ENCODE measurements around the gene FNDC3B.

FNDC3B gene

DNA sequence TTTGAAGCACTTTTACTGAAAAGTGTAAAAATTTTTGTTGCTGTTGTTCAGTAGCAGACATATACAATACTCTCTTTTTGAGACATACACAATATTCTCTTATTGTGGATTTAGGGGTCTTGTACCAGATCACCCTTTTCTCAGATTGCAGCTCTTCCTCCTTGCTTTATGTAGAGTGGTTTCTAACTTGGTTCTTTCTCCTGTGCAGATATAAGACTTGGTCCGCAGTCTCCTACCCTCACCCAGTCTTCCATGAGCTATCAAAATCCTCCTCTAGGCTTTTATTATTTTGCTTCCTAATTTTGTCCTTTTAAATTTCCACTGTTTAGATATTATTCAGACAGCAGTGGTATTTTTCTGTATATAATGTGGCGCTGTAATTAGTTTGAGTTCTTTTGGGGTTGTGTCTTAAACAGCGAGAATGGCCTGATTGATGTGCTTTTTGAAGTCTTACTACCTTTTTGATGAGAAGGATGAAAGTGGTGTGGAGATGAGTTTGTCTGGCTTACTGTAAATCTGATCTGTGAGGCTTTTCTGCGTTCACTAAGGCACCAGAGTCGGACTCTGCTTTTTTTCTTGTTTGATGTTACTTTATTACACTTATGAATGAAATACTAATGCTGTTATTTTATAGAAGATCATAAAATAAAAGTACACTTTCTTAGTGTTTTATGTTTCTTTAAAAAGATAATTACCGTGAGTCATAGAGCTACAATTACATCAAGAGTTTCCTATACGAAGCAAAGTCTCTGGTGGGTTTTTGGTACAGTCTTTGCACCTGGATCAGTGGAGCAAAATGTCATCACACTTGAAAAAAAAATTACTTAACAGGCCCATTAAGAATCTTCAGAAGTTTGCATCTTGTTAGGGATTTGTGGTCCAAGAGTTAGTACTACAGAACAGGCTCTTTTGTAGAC is 27.8 kb downstream of the FNDC3B start:
- Histone ChIP-seq H3K4me3 (ENCODE audit: low read depth, low read length) (no peak overlapping the region), H3K36me3 (ENCODE audit: insufficient read depth, low read length) (peaks cover 27% of the 10 kb centered on the region), H3K79me2 (ENCODE audit: control insufficient read depth, insufficient read depth, low read length, unreplicated experiment) (peaks cover 98% of the 10 kb centered on the region), H3K27me3 (ENCODE audit: insufficient read depth, low read length) (no peaks in the 10 kb centered on the region), H2AFZ (ENCODE audit: low read length, unreplicated experiment) (no peak overlapping the region), H3K4me1 (ENCODE audit: control insufficient read depth, insufficient read depth, low read length, unreplicated experiment) (peaks cover 85% of the 10 kb centered on the region), H3K27ac (ENCODE audit: low read depth, low read length) (peak overlapping the region; percentile 75)

DNA sequence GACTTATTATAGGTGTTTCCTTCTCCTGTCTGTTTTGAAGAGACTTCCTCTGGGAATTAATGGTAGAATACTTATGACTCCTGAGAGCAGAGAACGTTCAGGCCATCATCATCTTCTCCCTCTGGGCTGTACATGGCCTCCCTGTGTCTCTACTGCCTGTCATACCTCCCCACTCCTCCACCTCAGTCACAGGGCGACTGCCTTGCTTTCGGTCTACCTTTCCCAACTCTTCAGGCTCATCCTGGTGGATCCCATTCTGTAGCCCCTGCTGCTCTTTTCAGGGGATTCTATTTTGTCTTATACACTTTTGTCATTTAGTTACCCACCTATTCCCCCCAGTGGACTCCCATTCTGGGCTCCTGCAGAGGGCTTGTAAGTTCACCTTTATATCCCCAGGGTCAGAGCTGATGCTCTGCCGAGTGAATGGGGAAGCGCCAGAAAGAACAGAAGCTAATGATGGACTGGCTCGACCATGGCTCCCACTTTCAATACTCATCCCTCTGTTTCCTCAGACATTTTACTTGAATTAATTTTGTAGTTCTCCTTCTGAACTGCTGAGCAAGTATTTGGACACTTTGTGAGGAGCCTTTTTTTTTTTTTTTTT is 28.6 kb downstream of the FNDC3B start:
- H3K27ac ChIP-seq (ENCODE audit: low read depth, low read length), result no peak overlapping the region
- peaks cover 80% of the 10 kb centered on the region for H3K4me1 ChIP-seq (ENCODE audit: control insufficient read depth, insufficient read depth, low read length, unreplicated experiment)
- H3K79me2 ChIP-seq (ENCODE audit: control insufficient read depth, insufficient read depth, low read length, unreplicated experiment), result peaks cover 98% of the 10 kb centered on the region
- no peaks in the 10 kb centered on the region for H3K27me3 ChIP-seq (ENCODE audit: insufficient read depth, low read length)
- H3K4me3 ChIP-seq (ENCODE audit: low read depth, low read length), result no peak overlapping the region
- H2AFZ ChIP-seq (ENCODE audit: low read length, unreplicated experiment), result no peak overlapping the region
- peaks cover 30% of the 10 kb centered on the region for H3K36me3 ChIP-seq (ENCODE audit: insufficient read depth, low read length)

DNA sequence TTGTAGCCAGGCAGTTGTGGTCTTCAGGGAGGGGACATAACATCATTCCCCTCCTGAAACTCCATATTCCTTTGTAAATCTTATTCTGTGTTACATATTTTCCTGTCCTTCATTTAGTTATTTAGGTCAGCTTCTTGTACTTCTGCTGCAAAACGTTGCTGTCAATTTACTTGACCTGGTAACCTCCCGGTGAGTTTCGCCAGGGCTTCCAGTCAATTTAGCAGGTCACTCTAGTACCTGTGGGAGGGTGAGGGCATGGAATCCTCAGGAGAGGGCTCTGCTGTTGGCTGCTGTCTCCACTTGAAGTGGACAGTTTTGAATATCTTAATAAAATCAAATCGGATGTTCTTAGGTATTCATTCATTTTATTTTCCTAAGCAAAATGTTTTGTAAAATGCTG is 29.6 kb downstream of the FNDC3B start:
- Histone ChIP-seq H3K4me3 (ENCODE audit: low read depth, low read length) (no peak overlapping the region), H3K27ac (ENCODE audit: low read depth, low read length) (no peak overlapping the region), H3K79me2 (ENCODE audit: control insufficient read depth, insufficient read depth, low read length, unreplicated experiment) (peaks cover 98% of the 10 kb centered on the region), H3K27me3 (ENCODE audit: insufficient read depth, low read length) (no peaks in the 10 kb centered on the region), H2AFZ (ENCODE audit: low read length, unreplicated experiment) (no peak overlapping the region), H3K4me1 (ENCODE audit: control insufficient read depth, insufficient read depth, low read length, unreplicated experiment) (peaks cover 80% of the 10 kb centered on the region), H3K36me3 (ENCODE audit: insufficient read depth, low read length) (peaks cover 21% of the 10 kb centered on the region)

DNA sequence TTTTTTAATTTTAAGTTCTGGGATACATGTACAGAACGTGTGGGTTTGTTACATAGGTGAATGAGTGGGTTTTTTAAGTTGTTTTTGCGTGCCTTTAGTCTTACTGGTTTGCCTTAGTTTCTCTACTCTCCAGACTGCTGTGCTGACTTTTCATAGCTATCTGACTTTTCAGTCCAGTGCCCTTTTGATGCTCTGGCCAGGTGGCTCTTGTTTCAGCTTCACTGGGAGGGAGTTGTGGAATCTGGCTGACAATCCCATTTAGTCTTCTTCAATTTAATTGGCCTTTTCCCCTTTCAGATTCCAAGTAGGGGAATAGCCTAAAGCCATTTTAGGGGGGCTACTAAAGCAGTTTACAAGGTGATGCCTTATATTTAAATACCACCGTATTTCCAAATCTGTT is 30.1 kb downstream of the FNDC3B start:
- Histone ChIP-seq H3K27me3 (ENCODE audit: insufficient read depth, low read length) (no peaks in the 10 kb centered on the region), H3K27ac (ENCODE audit: low read depth, low read length) (peak overlapping the region; percentile 15; the same call in 1 of the 2 replicates), H3K4me1 (ENCODE audit: control insufficient read depth, insufficient read depth, low read length, unreplicated experiment) (peaks cover 81% of the 10 kb centered on the region), H2AFZ (ENCODE audit: low read length, unreplicated experiment) (no peak overlapping the region), H3K36me3 (ENCODE audit: insufficient read depth, low read length) (peaks cover 21% of the 10 kb centered on the region; the same call in 1 of the 2 replicates), H3K4me3 (ENCODE audit: low read depth, low read length) (no peak overlapping the region), H3K79me2 (ENCODE audit: control insufficient read depth, insufficient read depth, low read length, unreplicated experiment) (peaks cover 98% of the 10 kb centered on the region)

DNA sequence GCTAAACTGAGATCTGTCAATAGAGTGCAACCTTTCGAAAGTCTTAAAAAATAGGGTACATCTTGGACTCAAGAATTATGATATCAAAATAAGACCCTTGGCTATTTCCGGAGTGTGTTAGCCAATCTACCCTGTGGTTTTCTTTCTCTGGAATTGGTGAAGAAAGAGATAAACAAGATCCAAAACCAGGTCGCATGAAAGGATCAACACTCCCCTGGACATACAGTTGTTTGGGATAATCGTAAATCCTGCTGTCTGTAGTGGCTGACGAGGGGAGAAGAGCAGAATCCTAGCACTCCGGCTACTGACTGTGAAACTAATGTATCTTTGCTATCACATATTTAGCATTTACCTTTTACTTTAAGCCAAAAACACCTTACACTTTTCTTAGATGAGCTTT is 30.9 kb downstream of the FNDC3B start:
- H2AFZ ChIP-seq (ENCODE audit: low read length, unreplicated experiment), result no peak overlapping the region
- peaks cover 23% of the 10 kb centered on the region; the same call in 1 of the 2 replicates for H3K36me3 ChIP-seq (ENCODE audit: insufficient read depth, low read length)
- peak overlapping the region; percentile 15 for H3K27ac ChIP-seq (ENCODE audit: low read depth, low read length)
- H3K27me3 ChIP-seq (ENCODE audit: insufficient read depth, low read length), result no peaks in the 10 kb centered on the region
- H3K4me3 ChIP-seq (ENCODE audit: low read depth, low read length), result no peak overlapping the region
- peaks cover 82% of the 10 kb centered on the region for H3K4me1 ChIP-seq (ENCODE audit: control insufficient read depth, insufficient read depth, low read length, unreplicated experiment)
- peaks cover 99% of the 10 kb centered on the region for H3K79me2 ChIP-seq (ENCODE audit: control insufficient read depth, insufficient read depth, low read length, unreplicated experiment)

DNA sequence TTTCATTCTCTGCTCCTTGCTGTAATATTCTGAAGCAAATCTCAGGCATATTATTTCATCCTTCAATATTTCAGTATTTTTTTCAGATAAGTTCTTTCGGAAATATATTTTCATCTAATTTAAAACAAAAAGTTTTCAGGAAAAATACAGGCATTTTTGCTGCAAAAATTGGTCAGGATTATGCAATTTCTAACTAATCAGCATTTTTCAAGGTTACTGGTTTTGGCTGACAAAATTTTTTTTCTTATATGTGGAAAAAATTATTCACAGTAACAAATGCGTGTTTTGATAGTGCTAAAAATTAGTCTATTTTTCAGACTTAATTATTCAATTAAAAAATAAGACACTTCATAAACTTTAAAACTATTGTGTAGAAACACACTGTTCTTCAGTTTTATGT is 31.4 kb downstream of the FNDC3B start:
- no peaks in the 10 kb centered on the region for H3K27me3 ChIP-seq (ENCODE audit: insufficient read depth, low read length)
- peaks cover 82% of the 10 kb centered on the region for H3K4me1 ChIP-seq (ENCODE audit: control insufficient read depth, insufficient read depth, low read length, unreplicated experiment)

DNA sequence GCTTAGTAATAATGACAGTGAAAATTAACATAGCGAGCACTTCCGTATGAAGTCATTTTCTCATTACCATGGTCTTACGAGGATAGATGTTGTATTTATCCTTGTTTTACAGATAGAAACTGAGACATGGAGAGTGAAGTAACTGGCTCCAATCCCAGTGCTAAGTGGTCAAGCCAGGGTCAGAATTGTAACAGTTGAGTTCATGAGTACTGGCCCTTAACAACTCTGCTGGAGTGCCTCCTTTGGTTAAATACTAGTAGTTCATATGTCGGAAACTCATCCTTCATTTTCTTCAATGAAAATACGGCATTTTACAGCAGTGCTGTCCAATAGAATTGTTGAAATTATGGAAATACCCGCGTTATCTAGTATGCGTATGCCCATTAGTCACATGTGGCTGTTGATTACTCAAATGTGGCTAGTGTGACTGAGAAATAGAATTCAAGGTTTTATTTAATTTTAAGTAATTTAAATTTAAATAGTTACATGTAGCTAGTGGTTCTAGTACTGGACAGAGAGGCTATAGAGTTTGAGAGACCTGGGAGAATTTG is 32.5 kb downstream of the FNDC3B start:
- H3K79me2 ChIP-seq (ENCODE audit: control insufficient read depth, insufficient read depth, low read length, unreplicated experiment), result peaks cover 99% of the 10 kb centered on the region
- 0 out of 2 replicates have a peak, but pooled peaks cover 17% of the 10 kb centered on the region for H3K36me3 ChIP-seq (ENCODE audit: insufficient read depth, low read length)
- H3K4me1 ChIP-seq (ENCODE audit: control insufficient read depth, insufficient read depth, low read length, unreplicated experiment), result peaks cover 75% of the 10 kb centered on the region
- no peak overlapping the region for H3K4me3 ChIP-seq (ENCODE audit: low read depth, low read length)
- no peaks in the 10 kb centered on the region for H3K27me3 ChIP-seq (ENCODE audit: insufficient read depth, low read length)
- no peak overlapping the region for H2AFZ ChIP-seq (ENCODE audit: low read length, unreplicated experiment)
- H3K27ac ChIP-seq (ENCODE audit: low read depth, low read length), result no peak overlapping the region

More for the DNA sequence above, 31.4 kb downstream of the FNDC3B start:
- Histone ChIP-seq H3K36me3 (ENCODE audit: insufficient read depth, low read length) (peaks cover 23% of the 10 kb centered on the region; the same call in 1 of the 2 replicates), H3K27ac (ENCODE audit: low read depth, low read length) (peak overlapping the region; percentile 15), H3K4me3 (ENCODE audit: low read depth, low read length) (no peak overlapping the region), H2AFZ (ENCODE audit: low read length, unreplicated experiment) (no peak overlapping the region), H3K79me2 (ENCODE audit: control insufficient read depth, insufficient read depth, low read length, unreplicated experiment) (peaks cover 99% of the 10 kb centered on the region)

DNA sequence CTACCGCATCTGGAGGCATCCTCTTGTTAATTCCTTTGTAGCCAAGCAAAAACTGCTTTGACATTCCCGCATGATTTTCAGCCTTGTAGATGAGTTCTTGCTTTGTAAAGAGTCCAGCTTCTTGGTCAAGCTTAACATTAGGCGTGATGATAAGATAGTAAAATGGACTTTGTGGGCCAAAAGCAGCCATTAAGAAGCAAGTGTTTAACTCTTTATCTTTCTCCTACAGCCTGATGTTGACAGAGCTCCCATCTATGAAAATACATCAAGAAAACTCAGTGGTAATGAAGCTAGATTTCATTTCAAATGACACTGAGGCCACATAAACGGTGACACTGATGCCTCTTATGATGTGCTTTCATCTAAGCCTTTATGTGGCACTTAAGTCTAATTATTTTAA is 33.2 kb downstream of the FNDC3B start:
- Histone ChIP-seq H3K4me3 (ENCODE audit: low read depth, low read length) (no peak overlapping the region), H3K4me1 (ENCODE audit: control insufficient read depth, insufficient read depth, low read length, unreplicated experiment) (peaks cover 69% of the 10 kb centered on the region), H3K36me3 (ENCODE audit: insufficient read depth, low read length) (0 out of 2 replicates have a peak, but pooled peaks cover 22% of the 10 kb centered on the region), H2AFZ (ENCODE audit: low read length, unreplicated experiment) (no peak overlapping the region), H3K27me3 (ENCODE audit: insufficient read depth, low read length) (no peaks in the 10 kb centered on the region), H3K27ac (ENCODE audit: low read depth, low read length) (no peak overlapping the region), H3K79me2 (ENCODE audit: control insufficient read depth, insufficient read depth, low read length, unreplicated experiment) (peaks cover 99% of the 10 kb centered on the region)

DNA sequence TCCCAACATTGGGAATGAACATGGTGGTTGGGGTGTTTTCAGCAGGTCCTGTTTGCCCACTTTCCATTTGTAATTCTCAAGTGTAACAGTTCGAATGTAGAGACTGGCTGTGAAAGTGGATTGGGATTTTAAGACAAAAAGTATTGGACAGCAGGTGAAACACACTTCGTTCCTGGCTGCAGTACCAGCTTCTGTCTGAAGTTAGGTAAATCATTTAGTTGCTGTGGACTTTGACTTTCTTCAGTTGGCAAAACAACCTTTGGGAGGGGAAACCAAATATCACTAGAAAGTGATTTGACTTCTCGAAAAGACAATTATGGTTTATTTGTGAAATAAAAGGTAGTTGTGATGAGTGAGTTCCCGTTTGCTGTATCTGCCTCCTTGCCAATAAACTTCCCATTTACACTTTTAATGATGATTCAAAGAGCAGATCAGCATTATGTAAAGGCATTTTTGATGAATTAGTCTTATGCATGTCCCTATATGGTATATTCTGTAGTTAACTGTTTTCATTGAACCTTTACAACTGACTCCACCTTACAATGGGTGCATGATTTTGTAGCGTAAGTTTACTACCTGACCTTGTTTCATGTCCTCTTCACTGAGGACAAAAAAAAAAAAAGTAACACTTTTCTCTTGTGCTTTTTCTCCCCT is 34.0 kb downstream of the FNDC3B start:
- Histone ChIP-seq H3K27me3 (ENCODE audit: insufficient read depth, low read length) (no peaks in the 10 kb centered on the region), H3K79me2 (ENCODE audit: control insufficient read depth, insufficient read depth, low read length, unreplicated experiment) (peaks cover 98% of the 10 kb centered on the region), H2AFZ (ENCODE audit: low read length, unreplicated experiment) (no peak overlapping the region), H3K27ac (ENCODE audit: low read depth, low read length) (0 out of 2 replicates have a peak overlapping the region, but pooled peaks have one; percentile 5), H3K4me1 (ENCODE audit: control insufficient read depth, insufficient read depth, low read length, unreplicated experiment) (peaks cover 61% of the 10 kb centered on the region), H3K36me3 (ENCODE audit: insufficient read depth, low read length) (peaks cover 26% of the 10 kb centered on the region; the same call in 1 of the 2 replicates), H3K4me3 (ENCODE audit: low read depth, low read length) (no peak overlapping the region)

DNA sequence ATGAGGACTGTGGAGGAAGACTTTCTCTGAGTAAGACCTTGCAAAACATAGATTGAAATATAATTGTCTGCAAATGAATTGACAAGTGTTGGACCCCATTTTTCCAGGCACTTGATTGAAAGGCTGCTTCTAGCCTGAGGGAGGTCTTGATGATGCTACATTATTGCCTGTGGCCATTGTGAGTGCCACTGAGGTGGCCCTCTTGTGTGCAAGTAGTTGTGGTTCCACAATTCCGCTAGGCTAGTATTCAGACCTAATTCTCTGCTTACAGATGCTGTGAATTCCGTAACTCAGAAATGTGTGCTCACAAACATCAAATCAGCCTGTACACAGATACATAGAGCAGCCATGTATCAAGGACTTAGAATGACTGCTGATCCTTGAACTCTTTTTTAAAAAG is 34.7 kb downstream of the FNDC3B start:
- Histone ChIP-seq H3K27me3 (ENCODE audit: insufficient read depth, low read length) (no peaks in the 10 kb centered on the region), H3K79me2 (ENCODE audit: control insufficient read depth, insufficient read depth, low read length, unreplicated experiment) (peaks cover 98% of the 10 kb centered on the region), H3K4me3 (ENCODE audit: low read depth, low read length) (peak overlapping the region; percentile 7; the same call in 1 of the 2 replicates), H2AFZ (ENCODE audit: low read length, unreplicated experiment) (no peak overlapping the region), H3K27ac (ENCODE audit: low read depth, low read length) (peak overlapping the region; percentile 54), H3K36me3 (ENCODE audit: insufficient read depth, low read length) (peaks cover 32% of the 10 kb centered on the region; the same call in 1 of the 2 replicates), H3K4me1 (ENCODE audit: control insufficient read depth, insufficient read depth, low read length, unreplicated experiment) (peaks cover 55% of the 10 kb centered on the region)
